H1 (cell line): ENCODE data around the gene MYDGF. TPM values are rescaled to one million over a fixed set of nuclear protein-coding genes. Genes with fewer than 3 reads are reported as not detected.
A peak's percentile ranks its signal among the peaks of the same experiment; 100 is the strongest.

ENCODE experiments used
- BCL11A ChIP-seq, 2 experiments: IDR thresholded peaks; one replicate each; pipeline ENCODE4 v1.6.1; 2011; ENCODE audit warnings: low read depth in 2 of 2, low read length in 2 of 2, mild to moderate bottlenecking in 2 of 2
- BRCA1 ChIP-seq: IDR thresholded peaks from 2 replicates; pipeline ENCODE4 v1.6.1; 2012; ENCODE audit warnings: low read depth, low read length, improper control_type of control experiment
- CHD7 ChIP-seq: fragments of 300-600 bp; sonication (generic); IDR thresholded peaks from 2 replicates; pipeline ENCODE4 v1.7.1; 2012; ENCODE audit warnings: low read length, moderate library complexity, mild to moderate bottlenecking, inconsistent platforms; ENCODE audit not compliant: insufficient replicate concordance
- EGR1 ChIP-seq: IDR thresholded peaks from 2 replicates; pipeline ENCODE4 v1.6.1; 2011; ENCODE audit warnings: low read depth, low read length, borderline replicate concordance
- HDAC2 ChIP-seq, 2 experiments: fragments of 300-600 bp in 1 of 2; sonication (generic) in 1 of 2; IDR thresholded peaks; 2 replicates each; pipeline ENCODE4 v1.6.1; 2011 to 2012; ENCODE audit warnings: low read depth in 2 of 2, low read length in 2 of 2, mild to moderate bottlenecking in 2 of 2, moderate library complexity in 2 of 2, borderline replicate concordance in 1 of 2, inconsistent platforms in 1 of 2
- NRF1 ChIP-seq: IDR thresholded peaks from 2 replicates; pipeline ENCODE4 v1.6.1; 2011; ENCODE audit warnings: mild to moderate bottlenecking, low read depth, low read length, improper control_type of control experiment
- POU5F1 ChIP-seq: IDR thresholded peaks from 2 replicates; pipeline ENCODE4 v1.6.1; 2011; ENCODE audit warnings: low read depth, mild to moderate bottlenecking, low read length, moderate library complexity
- RBBP5 ChIP-seq: IDR thresholded peaks from 2 replicates; pipeline ENCODE4 v1.7.1; 2012; ENCODE audit warnings: low read depth, mild to moderate bottlenecking, inconsistent platforms, low read length, moderate library complexity, borderline replicate concordance
- SP4 ChIP-seq: IDR thresholded peaks from 2 replicates; pipeline ENCODE4 v1.6.1; 2012; ENCODE audit warnings: low read length, inconsistent platforms
- SUZ12 ChIP-seq: fragments of 200-600 bp; sonication (generic); IDR thresholded peaks from 2 replicates; pipeline ENCODE4 v1.6.1; 2012; ENCODE audit warnings: mild to moderate bottlenecking, inconsistent platforms, low read length, moderate library complexity, mixed read lengths
- polyA plus RNA-seq, 7 experiments: library from polyadenylated mRNA; depleted of rRNA in 3 of 7; stranded (reverse) in 5 of 7; unstranded in 2 of 7; fragments of >200 nt in 5 of 7; fragments of 200-250 nt in 2 of 7; gene quantifications; 1 replicate in 5 of 7; 2 replicates in 1 of 7; 4 replicates in 1 of 7; pipeline versions ENCODE4 v1.2.1 to v1.2.3, GENCODE V29; 2011 to 2013; ENCODE audit warnings: missing spikeins in 2 of 7, mixed read lengths in 2 of 7
- total RNA-seq: library from RNA; stranded (reverse); fragmentation: NEBNext Ultra II Directional; extraction: Animal tissue kit (Norgen Biotek cat#: 25700); gene quantifications from 2 replicates; pipeline ENCODE4 v1.2.1, GENCODE V29; 2021

MYDGF gene
- total and polyA plus RNA-seq, 2 of the 8 experiments (the other 6 are each of a cell fraction or from before 2014, with no cell fraction given): 40.6 to 51.1 TPM

- no peak for TF ChIP-seq SUZ12
- TF ChIP-seq POU5F1: 0 out of 2 replicates have a peak, but pooled peaks have one; percentile 16
- no peak for TF ChIP-seq BRCA1
- peak in 1 of 2 experiments; percentile 64; a peak in 1 of 4 replicates for TF ChIP-seq HDAC2 (IDR thresholded peaks at IDR 0.05; ENCODE audit: borderline replicate concordance in 1 of 2, low read depth in 2 of 2, low read length in 2 of 2)
- TF ChIP-seq BCL11A (IDR thresholded peaks at IDR 0.05; ENCODE audit: low read depth in 2 of 2, low read length in 2 of 2): no peak
- no peak for TF ChIP-seq SP4
- TF ChIP-seq CHD7: no peak
- peak; percentile 91 for TF ChIP-seq EGR1
- TF ChIP-seq RBBP5: 0 out of 2 replicates have a peak, but pooled peaks have one; percentile 47
- no peak for TF ChIP-seq NRF1
These were observed 31.2 kb downstream of the MYDGF start, which contains the start of gene TNFAIP8L1 (continued) for GRCh38 chr19:4638828-4639530.
